Activated naive CD8-positive, alpha-beta T cell treated with anti-CD3 and anti-CD28 coated beads for 36 hours (primary cell): ENCODE measurements around the gene AMBRA1. TPM values are rescaled to one million over a fixed set of nuclear protein-coding genes. Genes with fewer than 3 reads are reported as not detected.

ENCODE experiments used
- DNase-seq: peaks from one replicate; pipeline ENCODE4 v3.0.0; 2021
- H3K27ac Mint-ChIP-seq: one replicate; pipeline ENCODE4 v1.8.0; 2022; ENCODE audit warnings: mild to moderate bottlenecking, moderate library complexity, mixed read lengths
- H3K27me3 Mint-ChIP-seq: one replicate; pipeline ENCODE4 v1.8.0; 2022; ENCODE audit warnings: mild to moderate bottlenecking, mixed read lengths
- H3K36me3 Mint-ChIP-seq: one replicate; pipeline ENCODE4 v1.8.0; 2021; ENCODE audit warnings: mild to moderate bottlenecking, mixed read lengths
- H3K4me1 Mint-ChIP-seq: one replicate; pipeline ENCODE4 v1.8.0; 2021; ENCODE audit warnings: mixed read lengths
- H3K4me3 Mint-ChIP-seq: one replicate; pipeline ENCODE4 v1.8.0; 2022; ENCODE audit warnings: mild to moderate bottlenecking, moderate library complexity, mixed read lengths
- H3K9me3 Mint-ChIP-seq: one replicate; pipeline ENCODE4 v1.8.0; 2022; ENCODE audit warnings: mixed read lengths
- total RNA-seq, 2 experiments: library from RNA; stranded (reverse); gene quantifications; one replicate each; pipeline ENCODE4 v1.2.3, GENCODE V29; 2021

AMBRA1 gene
- total RNA-seq, 2 experiments from 2014 or later, result 24.6 to 27.2 TPM

DNA sequence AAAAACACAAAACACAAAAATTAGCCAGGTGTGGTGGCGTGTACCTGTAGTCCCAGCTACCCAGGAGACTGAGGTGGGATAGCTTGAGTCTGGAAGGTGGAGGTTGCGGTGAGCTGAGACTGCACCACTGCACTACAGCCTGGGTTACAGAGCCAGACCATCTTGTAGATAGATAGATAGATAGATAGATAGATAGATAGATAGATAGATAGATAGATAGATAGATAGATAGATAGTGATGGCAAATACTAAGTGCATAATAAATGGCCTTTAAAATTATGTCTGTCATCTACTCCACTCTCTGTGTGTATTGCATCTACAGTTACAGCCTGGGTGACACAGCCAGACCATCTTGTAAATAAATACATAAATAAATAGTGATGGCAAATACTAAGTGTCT, 146.3 kb downstream of the AMBRA1 start:
- H3K27me3 Mint-ChIP-seq, result no peaks in the 10 kb centered on the region
- DNase-seq, result no peak
- no peak overlapping the region for H3K27ac Mint-ChIP-seq
- peaks cover 6% of the 10 kb centered on the region for H3K4me1 Mint-ChIP-seq
- H3K9me3 Mint-ChIP-seq, result no peaks in the 10 kb centered on the region
- peaks cover 9% of the 10 kb centered on the region for H3K36me3 Mint-ChIP-seq
- H3K4me3 Mint-ChIP-seq, result no peak overlapping the region

DNA sequence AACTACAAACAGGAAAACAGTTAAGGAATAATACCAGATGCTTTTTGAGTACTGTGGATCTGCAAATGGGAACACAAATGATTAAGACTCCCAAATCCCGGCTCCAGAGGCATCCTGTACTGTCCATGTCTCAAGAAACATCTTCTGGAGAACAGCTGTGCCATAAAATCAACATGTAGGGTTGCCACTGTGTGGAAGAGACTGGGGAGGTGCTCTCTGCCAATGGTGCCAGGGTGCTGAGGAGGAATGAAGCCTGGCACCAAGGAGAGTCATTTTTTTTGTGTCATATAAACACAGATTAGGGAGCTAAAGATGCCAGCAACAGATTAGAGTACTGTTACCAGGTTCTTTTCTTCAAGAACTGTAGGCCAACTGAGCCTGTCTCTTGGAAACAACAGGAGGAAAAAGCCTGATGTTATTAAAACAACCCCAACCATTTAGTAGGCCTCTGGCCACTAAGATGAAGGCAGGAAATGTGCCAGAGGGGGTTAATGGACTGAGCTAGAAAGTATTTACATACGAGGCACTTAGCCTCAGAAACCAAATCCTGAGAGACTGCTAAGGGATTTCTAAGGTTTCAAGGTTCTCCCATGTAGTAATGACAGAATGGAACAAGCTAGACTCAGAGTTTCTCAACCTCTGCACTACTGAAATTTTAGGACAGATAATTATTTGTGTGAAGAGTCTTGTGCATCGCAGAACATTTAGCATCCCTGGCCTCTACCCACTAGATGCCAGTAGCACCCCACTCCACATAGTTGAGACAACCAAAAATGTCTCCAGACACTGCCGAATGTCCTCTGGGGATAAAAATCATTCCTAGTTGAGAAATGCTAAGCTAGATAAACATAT, 147.7 kb downstream of the AMBRA1 start:
- H3K27me3 Mint-ChIP-seq, result no peaks in the 10 kb centered on the region
- H3K27ac Mint-ChIP-seq, result no peak overlapping the region
- peaks cover 6% of the 10 kb centered on the region for H3K4me1 Mint-ChIP-seq
- peaks cover 9% of the 10 kb centered on the region for H3K36me3 Mint-ChIP-seq
- DNase-seq, result no peak
- no peaks in the 10 kb centered on the region for H3K9me3 Mint-ChIP-seq
- no peak overlapping the region for H3K4me3 Mint-ChIP-seq

GRCh38 chr11:46445192-46445919, 148.5 kb downstream of the AMBRA1 start:
- H3K27me3 Mint-ChIP-seq, result no peaks in the 10 kb centered on the region
- H3K4me3 Mint-ChIP-seq, result no peak overlapping the region
- no peak for DNase-seq
- no peaks in the 10 kb centered on the region for H3K9me3 Mint-ChIP-seq
- no peak overlapping the region for H3K27ac Mint-ChIP-seq
- H3K36me3 Mint-ChIP-seq, result peaks cover 12% of the 10 kb centered on the region
- peaks cover 6% of the 10 kb centered on the region for H3K4me1 Mint-ChIP-seq

DNA sequence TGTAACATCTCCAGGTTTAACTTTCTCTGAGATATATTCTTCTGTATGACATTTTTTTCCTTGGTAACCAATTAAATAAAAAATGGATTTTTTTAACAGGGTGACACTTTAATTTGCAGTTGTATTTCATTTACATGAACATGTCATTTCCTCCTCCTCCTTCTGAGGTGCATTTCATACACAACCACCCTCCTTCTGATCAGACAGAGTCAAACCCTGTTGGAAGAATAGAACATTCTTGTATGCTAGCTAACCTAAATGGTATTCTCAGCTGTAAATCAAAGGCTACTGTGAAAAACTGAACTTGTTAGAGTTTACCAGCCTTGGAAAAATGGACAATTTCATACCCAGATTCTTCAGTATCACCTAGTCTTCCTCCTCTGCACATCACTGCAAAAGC, 149.5 kb downstream of the AMBRA1 start:
- H3K9me3 Mint-ChIP-seq, result no peaks in the 10 kb centered on the region
- H3K27me3 Mint-ChIP-seq, result no peaks in the 10 kb centered on the region
- H3K36me3 Mint-ChIP-seq, result peaks cover 12% of the 10 kb centered on the region
- H3K4me1 Mint-ChIP-seq, result peaks cover 6% of the 10 kb centered on the region
- no peak overlapping the region for H3K27ac Mint-ChIP-seq
- no peak overlapping the region for H3K4me3 Mint-ChIP-seq
- no peak for DNase-seq

- DNase-seq, result no peak
- Mint-ChIP-seq H3K4me3 (no peak overlapping the region), H3K4me1 (no peaks in the 10 kb centered on the region), H3K36me3 (peaks cover 13% of the 10 kb centered on the region), H3K9me3 (no peaks in the 10 kb centered on the region), H3K27ac (no peak overlapping the region), H3K27me3 (no peaks in the 10 kb centered on the region)
Observed at GRCh38 chr11:46438211-46438610, 155.6 kb downstream of the AMBRA1 start.

- Mint-ChIP-seq H3K4me1 (no peaks in the 10 kb centered on the region), H3K27me3 (no peaks in the 10 kb centered on the region), H3K9me3 (no peaks in the 10 kb centered on the region), H3K27ac (no peak overlapping the region), H3K4me3 (no peak overlapping the region), H3K36me3 (peaks cover 8% of the 10 kb centered on the region)
- DNase-seq, result no peak
Observed at GRCh38 chr11:46437122-46437689, 156.6 kb downstream of the AMBRA1 start.

GRCh38 chr11:46436113-46436512, 157.7 kb downstream of the AMBRA1 start:
- H3K9me3 Mint-ChIP-seq, result no peaks in the 10 kb centered on the region
- no peak for DNase-seq
- no peak overlapping the region for H3K27ac Mint-ChIP-seq
- H3K27me3 Mint-ChIP-seq, result no peaks in the 10 kb centered on the region
- H3K36me3 Mint-ChIP-seq, result peaks cover 11% of the 10 kb centered on the region
- no peak overlapping the region for H3K4me3 Mint-ChIP-seq
- H3K4me1 Mint-ChIP-seq, result no peaks in the 10 kb centered on the region

- H3K36me3 Mint-ChIP-seq, result peaks cover 8% of the 10 kb centered on the region
- no peak for DNase-seq
- H3K27me3 Mint-ChIP-seq, result no peaks in the 10 kb centered on the region
- no peak overlapping the region for H3K27ac Mint-ChIP-seq
- H3K4me3 Mint-ChIP-seq, result no peak overlapping the region
- H3K4me1 Mint-ChIP-seq, result no peaks in the 10 kb centered on the region
- no peaks in the 10 kb centered on the region for H3K9me3 Mint-ChIP-seq
Observed at GRCh38 chr11:46435679-46436078, 158.1 kb downstream of the AMBRA1 start.

GRCh38 chr11:46431211-46431610, 162.6 kb downstream of the AMBRA1 start:
- H3K36me3 Mint-ChIP-seq, result peaks cover 13% of the 10 kb centered on the region
- DNase-seq, result no peak
- H3K27me3 Mint-ChIP-seq, result no peaks in the 10 kb centered on the region
- no peaks in the 10 kb centered on the region for H3K9me3 Mint-ChIP-seq
- H3K4me3 Mint-ChIP-seq, result no peak overlapping the region
- H3K27ac Mint-ChIP-seq, result no peak overlapping the region
- H3K4me1 Mint-ChIP-seq, result no peaks in the 10 kb centered on the region

DNA sequence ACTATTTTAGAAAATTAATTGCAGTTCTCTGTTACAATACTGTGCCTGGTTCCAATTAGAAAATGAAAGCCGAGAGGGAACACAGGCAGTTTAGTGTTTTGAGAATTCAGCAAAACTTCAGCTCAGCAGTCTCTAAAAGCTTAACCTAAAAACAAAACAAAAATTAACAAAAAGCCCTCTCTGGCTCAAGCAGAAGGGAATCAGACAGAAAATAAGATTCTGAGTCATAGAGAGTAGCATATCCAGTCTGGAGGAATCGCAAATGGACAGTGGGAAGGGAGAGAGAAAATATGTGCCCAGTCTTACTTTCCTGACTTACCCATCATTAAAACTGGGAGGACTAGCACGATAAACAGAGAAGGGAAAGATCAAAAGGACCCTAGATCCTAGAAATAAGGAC, 164.1 kb downstream of the AMBRA1 start:
- Mint-ChIP-seq H3K27ac (no peak overlapping the region), H3K4me3 (no peak overlapping the region), H3K4me1 (no peaks in the 10 kb centered on the region), H3K36me3 (peaks cover 14% of the 10 kb centered on the region), H3K27me3 (no peaks in the 10 kb centered on the region), H3K9me3 (no peaks in the 10 kb centered on the region)
- DNase-seq, result no peak

DNA sequence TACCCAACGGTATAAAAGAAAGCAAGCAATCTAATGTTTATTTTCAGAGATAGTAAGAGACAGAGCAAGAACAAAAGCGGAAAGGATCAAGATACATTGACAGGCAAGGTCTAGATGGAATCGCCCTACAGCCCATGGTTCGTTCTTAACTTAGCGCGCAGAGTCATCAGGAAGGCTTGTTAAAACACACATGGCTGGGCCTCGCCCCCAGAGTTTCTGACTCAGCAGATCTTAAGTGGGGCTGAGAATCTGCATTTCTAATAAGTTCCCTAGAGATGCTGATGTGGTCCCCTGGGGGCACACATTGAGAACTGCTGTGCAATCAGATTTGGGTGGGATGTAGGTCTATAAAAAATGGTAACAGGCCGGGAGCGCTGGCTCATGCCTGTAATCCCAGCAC, 166.5 kb downstream of the AMBRA1 start:
- peaks cover 9% of the 10 kb centered on the region for H3K36me3 Mint-ChIP-seq
- no peaks in the 10 kb centered on the region for H3K27me3 Mint-ChIP-seq
- H3K4me3 Mint-ChIP-seq, result no peak overlapping the region
- no peaks in the 10 kb centered on the region for H3K9me3 Mint-ChIP-seq
- no peak for DNase-seq
- no peak overlapping the region for H3K27ac Mint-ChIP-seq
- H3K4me1 Mint-ChIP-seq, result no peaks in the 10 kb centered on the region

DNA sequence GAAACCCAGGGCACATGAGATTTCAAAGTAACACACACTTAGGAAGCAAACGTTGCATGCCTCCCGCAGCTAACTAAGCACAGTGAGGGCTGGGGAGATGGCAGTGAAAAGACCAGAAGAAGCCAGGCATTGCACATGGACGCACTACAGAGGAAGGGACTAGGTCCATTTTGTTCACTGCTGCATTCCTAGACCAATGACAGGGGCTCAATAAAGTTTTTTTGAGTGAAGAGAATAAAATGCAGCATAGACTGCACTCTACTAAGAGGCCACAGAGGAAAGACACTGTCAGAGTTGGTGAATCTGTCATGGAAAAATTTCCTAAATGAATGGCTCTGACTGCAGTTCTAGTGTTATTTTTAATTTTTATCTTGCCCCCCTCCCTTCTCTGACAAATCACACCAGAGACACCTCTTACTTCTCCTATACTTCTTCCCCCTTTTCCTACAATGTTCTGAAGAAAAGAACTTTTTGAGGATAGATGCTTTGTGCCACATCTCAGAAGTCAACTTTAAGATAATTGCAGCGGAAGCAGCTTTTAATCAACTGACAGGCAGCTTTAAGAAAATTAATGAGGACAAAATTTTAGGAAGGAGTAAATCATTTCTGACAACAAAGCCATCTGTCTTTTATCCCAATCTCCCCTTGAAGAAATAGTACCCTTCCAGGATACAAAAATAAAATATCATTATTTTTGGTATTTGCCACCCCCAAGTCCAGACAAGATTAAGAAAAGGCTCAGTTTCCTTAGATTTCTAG, 167.4 kb downstream of the AMBRA1 start:
- no peak for DNase-seq
- Mint-ChIP-seq H3K4me1 (no peaks in the 10 kb centered on the region), H3K4me3 (no peak overlapping the region), H3K27me3 (no peaks in the 10 kb centered on the region), H3K36me3 (peaks cover 14% of the 10 kb centered on the region), H3K9me3 (no peaks in the 10 kb centered on the region), H3K27ac (no peak overlapping the region)

GRCh38 chr11:46422588-46422987, 171.2 kb downstream of the AMBRA1 start:
- H3K4me1 Mint-ChIP-seq, result peaks cover 8% of the 10 kb centered on the region
- no peak overlapping the region for H3K27ac Mint-ChIP-seq
- H3K9me3 Mint-ChIP-seq, result no peaks in the 10 kb centered on the region
- no peak overlapping the region for H3K4me3 Mint-ChIP-seq
- no peaks in the 10 kb centered on the region for H3K27me3 Mint-ChIP-seq
- DNase-seq, result no peak
- H3K36me3 Mint-ChIP-seq, result peaks cover 16% of the 10 kb centered on the region

DNA sequence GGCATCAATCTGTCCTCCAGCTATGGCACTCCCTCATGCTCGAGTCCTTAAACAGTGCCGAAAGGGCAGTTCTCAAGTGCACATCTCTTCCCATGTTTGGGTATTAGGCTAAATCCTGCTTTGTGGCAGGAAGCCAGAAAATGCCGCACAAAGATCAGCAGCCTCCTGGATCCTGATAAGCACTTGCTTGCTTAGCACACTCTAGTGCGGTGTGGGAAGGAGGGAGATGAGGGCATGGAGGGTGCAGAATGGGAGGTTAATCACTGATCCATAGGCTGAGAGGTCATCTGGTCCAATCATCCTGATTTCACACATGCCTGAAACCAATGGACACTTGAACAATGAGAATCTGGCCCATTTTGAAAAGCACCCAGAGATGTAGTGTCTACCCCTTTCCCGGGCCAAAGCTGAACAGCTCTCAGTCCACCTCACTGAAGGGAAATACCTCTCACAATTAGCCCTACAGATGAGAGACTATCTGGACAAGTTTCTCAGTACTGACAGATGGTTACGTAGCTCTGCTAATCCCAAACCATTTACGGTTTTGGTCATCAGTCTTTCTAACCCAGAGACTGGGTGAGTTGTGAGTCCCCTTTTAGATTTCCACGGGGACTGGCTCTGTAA, 172.5 kb downstream of the AMBRA1 start:
- Mint-ChIP-seq H3K4me3 (no peak overlapping the region), H3K36me3 (peaks cover 17% of the 10 kb centered on the region), H3K27me3 (no peaks in the 10 kb centered on the region), H3K9me3 (no peaks in the 10 kb centered on the region), H3K4me1 (peaks cover 10% of the 10 kb centered on the region), H3K27ac (no peak overlapping the region)
- DNase-seq, result no peak
